NCI-H748 (cell line): ENCODE results near the gene UBE2G2.

Experiments used
- DNase-seq: peaks from one replicate; lab custom pipeline; 2025; ENCODE audit not compliant: unreplicated experiment; lab: John Stamatoyannopoulos, UW

Gene UBE2G2

GRCh38 chr21:44791993-44792392, 9.6 kb downstream of the UBE2G2 start:
- DNase-seq, result no peak

- no peak for DNase-seq
Observed at GRCh38 chr21:44791246-44791645, 10.4 kb downstream of the UBE2G2 start.

GRCh38 chr21:44790368-44790767, 11.3 kb downstream of the UBE2G2 start:
- no peak for DNase-seq

DNA sequence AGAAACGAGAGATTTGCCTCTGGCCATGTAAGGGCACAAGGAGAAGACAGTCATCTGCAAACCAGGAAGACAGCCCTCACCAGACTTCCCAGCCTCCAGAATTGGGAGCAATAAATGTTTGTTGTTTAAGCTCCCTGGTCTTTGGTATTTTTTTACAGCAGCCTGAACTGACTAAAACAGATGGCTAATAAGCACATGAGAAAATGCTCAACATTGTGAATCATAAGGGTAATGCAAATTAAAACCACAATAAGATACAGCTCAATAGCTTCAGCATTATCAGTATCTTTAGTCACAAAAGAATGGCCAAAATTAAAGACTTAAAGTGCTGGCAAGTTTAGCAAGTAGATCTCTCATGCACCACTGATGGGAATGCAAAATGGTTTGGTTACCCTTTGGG, 11.7 kb downstream of the UBE2G2 start:
- DNase-seq, result no peak

DNA sequence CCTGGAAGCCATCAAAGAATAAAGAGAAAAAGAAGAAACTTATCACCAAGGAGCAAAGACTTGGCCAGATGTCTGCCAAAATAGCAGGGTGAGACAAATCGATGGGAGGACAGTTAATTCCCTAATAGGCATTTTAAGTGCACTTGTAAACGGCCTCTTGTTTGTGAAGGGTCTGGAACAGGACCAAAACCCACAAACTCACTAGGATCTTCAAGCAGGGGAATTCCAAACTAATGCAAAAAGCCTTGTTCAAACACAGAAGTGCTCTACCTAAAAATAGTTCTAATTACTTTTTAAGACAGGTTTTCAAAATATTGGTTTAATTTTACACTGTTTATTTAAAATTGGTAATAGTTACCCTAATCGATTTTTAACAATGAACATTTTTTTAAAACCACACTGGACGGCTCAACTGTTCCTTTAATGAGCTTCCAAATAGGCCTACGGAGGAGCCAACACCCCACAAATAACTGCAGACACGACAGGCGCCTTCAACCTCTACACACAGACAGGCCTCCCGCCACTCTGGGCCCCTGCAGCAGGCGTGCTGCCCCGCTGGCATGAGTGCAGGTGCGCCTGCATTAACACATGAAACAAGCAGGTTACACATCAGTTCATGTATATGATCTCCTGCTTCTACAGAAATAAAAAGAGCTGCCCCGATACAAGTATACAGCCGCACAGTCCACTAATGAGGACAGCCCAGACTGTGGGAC, 15.8 kb downstream of the UBE2G2 start:
- DNase-seq, result peak; percentile 70

DNA sequence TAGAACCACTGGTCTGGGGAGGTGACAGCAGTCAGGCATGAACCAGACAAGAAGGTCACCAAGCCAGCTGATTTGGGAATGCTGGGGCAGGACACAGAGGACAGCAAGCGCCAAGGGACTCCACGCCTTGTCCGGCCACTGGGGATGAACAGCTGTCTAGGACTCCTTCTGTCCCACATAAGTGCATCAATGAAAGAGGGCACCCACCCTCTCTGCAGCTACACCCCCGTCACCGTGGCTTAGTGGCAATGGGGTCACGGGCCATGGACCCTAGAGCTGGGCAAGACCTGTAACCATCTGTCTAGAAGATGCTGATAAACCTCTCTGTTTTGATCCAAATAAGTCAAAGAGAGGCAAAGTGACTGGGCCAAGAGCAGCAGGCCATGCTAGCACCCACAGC, 16.8 kb downstream of the UBE2G2 start:
- no peak for DNase-seq

DNA sequence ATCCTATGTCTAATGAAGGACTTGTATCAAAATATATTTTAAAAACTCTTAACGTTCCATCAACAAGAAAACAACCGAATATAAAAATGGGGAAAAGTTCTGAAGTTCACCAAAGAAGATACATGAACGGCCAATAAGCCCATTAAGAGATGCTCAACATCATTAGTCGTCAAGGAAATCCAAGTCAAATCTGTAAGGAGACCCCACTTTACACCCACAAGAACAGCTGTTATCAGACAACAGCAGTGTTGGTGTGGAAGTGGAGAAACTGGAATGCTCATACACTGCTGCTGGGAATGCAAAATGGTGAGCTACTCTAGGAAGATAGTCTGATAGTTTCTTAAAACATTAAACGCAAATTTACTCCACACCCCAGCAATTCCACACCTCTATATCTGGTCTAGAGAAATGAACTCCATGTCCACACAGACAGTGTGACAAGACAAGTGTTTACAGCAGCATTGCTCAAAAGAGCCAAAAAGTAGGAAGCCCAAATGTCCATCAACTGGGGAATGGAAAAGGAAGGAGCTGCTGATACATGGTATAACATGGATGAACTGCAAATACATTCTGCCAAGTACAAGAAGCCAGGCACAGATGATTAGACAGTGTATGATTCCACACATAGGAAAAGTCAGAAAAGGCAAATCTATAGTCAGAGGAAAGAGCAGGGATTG, 18.5 kb downstream of the UBE2G2 start:
- DNase-seq, result no peak

DNA sequence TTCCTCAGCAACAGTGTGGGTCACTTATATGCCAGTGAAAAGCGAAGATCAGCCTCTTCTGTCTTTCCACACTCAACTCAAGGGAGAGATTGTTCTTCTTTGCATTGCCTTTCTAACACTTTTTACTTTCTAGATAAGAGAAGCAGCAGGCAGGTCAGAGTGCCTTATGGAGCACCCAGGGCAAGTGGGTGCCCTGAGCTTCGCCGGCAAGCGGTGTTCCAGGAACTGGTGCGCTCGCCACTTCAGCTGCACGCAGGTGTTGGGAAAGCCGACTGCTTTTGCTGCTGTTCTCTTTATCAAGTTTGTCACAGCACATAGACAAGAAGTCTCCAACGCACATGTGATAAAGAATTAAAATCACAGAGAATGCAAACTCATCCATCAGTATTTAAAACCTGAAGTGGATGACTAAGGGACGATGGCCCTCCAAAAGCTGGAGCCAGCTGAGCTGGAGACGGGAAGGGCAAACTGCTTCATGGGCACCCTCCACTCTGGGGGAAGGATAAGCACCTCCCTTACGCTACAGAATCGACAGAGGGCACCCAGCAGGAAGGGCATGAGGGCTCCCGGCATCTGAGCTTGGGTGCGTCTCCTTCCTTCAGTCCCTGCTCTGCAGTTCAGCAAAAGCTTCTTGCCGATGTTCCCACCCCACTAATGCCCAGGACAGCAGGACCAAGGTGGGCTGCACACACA, 20.7 kb downstream of the UBE2G2 start:
- DNase-seq, result no peak

- DNase-seq, result no peak
Observed at GRCh38 chr21:44780137-44780502, 21.5 kb downstream of the UBE2G2 start.

- no peak for DNase-seq
Observed at GRCh38 chr21:44779417-44780136, 22.0 kb downstream of the UBE2G2 start.

DNA sequence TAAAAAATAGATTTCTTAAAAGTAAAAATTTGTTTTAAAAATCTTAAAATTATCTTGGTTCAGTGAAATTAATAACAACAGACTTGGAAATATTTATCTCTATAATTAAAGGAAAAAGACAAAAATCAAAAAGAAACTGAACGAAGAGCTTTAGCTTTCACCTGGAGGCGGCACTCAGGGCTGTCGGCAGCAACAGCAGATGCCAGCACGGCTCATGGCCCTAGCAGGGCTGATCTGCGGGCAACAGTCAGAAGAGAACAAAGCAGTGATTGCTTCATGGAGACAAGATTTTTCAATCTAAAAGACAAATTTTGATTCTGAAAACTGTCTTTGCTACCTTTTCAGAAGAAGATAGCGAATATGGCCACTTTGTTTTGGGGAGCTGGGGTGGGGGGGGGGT, 22.6 kb downstream of the UBE2G2 start:
- DNase-seq, result no peak

- no peak for DNase-seq
Observed at GRCh38 chr21:44778499-44778911, 23.1 kb downstream of the UBE2G2 start.

DNA sequence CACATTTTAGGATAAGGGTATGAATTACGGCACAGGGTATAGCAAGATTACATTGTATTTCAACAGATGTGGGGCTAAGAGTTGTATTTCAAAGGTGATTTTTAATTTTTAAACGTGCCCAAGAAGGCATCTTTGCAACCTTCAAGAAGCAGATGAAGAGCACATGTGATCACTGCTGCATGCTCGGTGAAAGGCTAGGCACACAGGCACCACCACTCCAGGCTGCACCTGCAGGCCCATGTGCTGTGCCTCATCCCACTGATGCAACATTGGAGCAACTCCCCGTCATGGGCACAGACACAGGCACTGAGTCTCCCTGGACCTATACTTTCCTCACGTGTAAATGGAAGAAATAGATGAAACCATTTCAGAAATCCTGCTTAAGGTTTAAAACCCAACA, 23.5 kb downstream of the UBE2G2 start:
- DNase-seq, result no peak

GRCh38 chr21:44774972-44775371, 26.6 kb downstream of the UBE2G2 start:
- DNase-seq, result no peak

- DNase-seq, result peak; percentile 55
Observed at GRCh38 chr21:44773291-44773932, 28.2 kb downstream of the UBE2G2 start.

- no peak for DNase-seq
Observed at GRCh38 chr21:44771896-44772525, 29.6 kb downstream of the UBE2G2 start.

- DNase-seq, result no peak
Observed at GRCh38 chr21:44767834-44768831, 33.5 kb downstream of the UBE2G2 start.

GRCh38 chr21:44766818-44767354, 34.7 kb downstream of the UBE2G2 start:
- no peak for DNase-seq
